ENCODE results near the gene LORICRIN.

The LORICRIN gene

DNA sequence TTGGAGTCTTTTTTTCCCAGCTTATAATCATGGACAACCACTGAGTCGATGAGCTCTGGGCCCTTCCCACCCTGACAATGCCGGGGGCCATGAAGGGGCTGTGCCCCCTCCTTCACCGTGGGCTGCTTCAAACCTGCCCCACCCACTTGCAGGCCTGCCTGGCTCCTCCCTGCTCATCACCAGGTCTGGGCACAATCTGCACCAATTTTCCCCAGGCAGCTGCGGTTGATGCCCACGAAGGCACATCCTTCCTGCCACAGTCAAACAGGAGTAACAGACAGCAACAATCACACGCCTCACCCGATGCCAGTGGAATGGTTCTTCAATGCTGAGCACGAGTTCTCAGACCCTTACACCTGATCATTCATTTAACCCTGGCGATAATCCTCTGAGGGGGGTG is 34.4 kb downstream of the LORICRIN start:
- no peak for DNase-seq (ENCODE audit: extremely low read depth in 1 of 2, low read depth in 1 of 2)

DNA sequence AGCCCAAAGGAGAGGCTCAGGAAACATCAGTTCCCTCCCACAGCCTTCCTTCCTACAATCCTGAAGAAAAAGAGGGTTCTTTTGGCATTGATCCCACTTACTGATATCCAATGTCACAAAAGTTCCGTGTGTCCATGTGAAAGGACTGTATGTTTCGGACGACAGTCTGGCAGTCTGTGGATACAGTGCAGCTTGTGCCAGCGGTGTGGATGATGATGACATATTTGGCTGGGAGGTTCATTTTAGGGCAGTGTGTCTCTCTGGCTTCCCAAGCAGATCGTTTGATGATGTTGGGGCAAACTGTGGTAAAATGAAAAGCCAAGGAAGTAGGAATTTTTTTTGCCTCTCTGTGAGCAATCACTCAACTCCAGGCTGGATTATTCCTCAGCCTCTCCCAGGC is 42.8 kb downstream of the LORICRIN start:
- no peak for DNase-seq (ENCODE audit: extremely low read depth in 1 of 2, low read depth in 1 of 2)

DNA sequence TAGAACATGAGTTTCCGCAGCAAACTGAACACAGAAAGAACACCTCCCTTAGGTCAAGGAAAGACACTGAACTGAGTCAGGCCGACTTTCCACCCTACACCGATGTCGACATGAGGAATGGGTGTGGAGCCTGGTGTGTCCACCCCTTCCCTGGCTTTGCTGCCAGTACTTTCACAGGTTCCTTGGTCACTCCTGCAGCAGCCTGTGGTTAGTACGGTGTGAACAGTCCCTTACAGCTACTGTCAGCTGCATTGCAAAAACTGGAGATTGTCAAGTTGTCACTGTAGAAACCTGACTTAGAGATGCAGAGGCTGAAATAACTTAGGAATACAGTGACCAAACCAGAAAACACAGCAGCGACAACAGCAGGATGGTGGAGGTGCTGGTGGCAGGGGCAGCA is 46.2 kb downstream of the LORICRIN start:
- no peak for DNase-seq (ENCODE audit: extremely low read depth in 1 of 2, low read depth in 1 of 2)

DNA sequence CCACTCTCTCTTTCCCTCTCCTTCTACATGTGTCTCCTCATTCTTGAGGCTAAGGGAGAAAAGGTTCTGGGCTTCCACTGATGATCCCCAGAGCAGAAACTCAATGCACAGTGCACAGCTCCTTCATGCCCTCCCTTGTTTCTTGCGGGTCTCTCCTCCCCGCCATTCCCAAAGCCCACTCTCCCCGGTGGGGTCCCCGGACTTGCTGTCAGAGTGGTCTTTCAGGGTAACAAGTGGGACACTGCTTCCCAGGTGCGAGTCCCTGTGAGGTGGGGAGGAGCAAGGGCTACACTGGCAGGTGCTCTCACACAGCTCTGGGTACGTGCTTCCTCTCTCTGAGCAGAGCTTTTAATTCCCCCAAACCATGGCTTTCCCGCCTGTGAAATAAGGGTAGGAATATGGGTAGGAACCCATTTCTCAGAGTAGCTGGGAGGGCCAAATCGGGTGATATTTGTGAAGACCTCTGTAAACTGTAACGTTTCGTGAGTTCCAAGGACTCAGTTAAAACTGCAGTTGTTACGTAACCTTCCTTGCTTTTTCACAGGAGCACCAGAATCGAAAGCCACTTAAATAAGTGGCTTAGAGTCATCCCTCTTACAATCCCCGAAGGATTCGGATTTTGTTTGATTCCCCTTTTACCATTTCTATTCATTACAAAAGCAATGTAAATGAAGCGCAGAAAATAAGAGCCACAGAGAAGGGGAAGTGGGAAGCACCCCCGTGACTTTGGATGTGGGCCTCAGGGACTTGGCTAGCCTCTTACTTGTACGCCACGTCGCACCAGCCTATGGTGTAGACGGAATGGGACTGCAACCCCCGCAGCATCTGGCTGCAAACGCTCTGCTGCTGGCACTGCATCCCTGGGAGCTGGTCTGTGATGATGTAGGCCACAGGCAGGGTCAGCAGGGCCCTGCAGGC is 47.1 kb downstream of the LORICRIN start:
- no peak for DNase-seq (ENCODE audit: extremely low read depth in 1 of 2, low read depth in 1 of 2)

DNA sequence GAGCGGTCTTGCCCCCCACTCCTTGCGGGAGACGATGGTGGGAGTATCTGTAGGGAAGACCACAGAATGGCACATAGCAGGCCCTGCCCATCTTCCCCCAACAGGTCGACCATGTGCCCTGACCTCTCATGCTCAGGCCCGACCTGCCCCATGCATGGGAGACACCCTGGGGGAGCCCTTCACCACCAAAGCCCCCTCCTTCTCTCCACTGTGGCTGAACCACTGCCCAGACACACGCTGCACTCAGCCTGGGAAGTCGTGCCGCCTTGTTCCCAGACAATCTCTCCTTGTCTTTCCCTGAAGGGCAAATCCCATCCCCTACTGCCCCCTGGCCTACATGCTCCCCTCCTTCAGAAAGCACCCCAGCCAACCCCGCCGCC is 47.7 kb downstream of the LORICRIN start:
- DNase-seq (ENCODE audit: extremely low read depth in 1 of 2, low read depth in 1 of 2): no peak

DNA sequence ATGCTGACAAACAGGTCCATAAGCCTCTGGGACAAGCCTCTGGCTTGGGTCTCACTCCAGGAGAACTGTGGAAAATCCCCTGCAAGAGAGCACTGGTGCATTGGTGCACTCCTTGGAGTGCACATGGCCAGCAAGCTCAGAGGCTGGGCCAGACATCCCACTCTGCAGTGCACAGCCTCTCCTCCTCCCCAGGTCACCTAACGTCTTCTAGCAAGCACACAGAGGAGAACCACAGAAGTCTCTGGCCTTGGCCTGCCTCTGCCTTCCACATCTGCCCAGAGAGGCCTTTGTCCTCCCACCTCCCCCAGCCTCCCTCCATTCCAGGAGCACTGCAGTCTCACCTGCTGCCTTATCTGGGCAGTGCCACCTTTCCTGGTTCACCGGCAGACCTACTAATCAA is 49.1 kb downstream of the LORICRIN start:
- no peak for DNase-seq (ENCODE audit: extremely low read depth in 1 of 2, low read depth in 1 of 2)

DNA sequence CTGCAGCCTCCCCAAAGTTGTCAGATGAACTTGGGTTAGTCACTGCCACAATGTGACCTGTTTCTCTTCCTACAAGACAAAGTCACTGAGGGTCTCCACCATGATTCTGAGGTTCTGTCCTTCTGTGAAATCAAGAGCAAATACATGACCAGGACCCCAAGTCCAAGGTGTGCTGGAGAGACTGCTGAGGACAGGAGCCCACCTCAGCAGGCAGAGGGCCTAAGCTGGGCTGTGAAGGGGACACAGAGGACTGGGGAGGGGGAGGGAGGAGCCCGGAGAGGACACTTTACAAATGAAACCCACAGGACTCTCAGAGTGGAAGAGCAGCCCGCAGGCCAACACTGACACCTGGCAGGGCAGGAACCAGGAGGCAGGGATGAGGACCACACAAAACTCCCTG is 50.0 kb downstream of the LORICRIN start:
- DNase-seq (ENCODE audit: extremely low read depth in 1 of 2, low read depth in 1 of 2): no peak

DNA sequence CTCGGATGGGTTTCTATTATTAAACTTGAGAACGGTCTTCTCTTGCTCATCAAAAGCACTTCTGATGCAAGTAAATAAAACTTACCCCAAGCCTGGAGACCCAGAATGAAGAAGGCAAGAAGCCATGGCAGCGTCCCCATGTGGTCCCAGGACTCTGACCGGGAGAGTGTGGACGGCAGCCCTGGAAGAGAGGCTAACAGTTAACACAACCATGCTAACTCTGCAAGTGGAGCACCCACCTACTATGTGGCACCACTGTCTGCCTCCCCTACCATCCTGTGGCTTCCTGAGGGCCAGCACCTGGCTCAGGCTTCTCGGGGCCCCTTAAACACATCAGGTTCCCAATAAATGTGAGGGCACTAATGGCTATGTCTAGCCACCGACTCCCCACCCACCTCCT is 51.0 kb downstream of the LORICRIN start:
- no peak for DNase-seq (ENCODE audit: extremely low read depth in 1 of 2, low read depth in 1 of 2)
